Endothelial cell of umbilical vein (primary cell): ENCODE results near the gene TLR9. TPM values are rescaled to one million over a fixed set of nuclear protein-coding genes. Genes with fewer than 3 reads are reported as not detected.

Experiments used
- BruUV-seq: library from RNA; stranded (reverse); fragments of 400-500 nt; replicated peaks from 2 replicates; lab custom pipeline; 2021; lab: Mats Ljungman, UMichigan
- CTCF ChIA-PET: fragments of 300-600, 350-600 bp; sonication (Branson Sonifier 250); formaldehyde crosslinking; loops from one replicate; lab custom pipeline; 2021; ENCODE audit warnings: antibody characterized with exemption, inconsistent platforms; lab: Charles Lee
- POLR2A ChIA-PET: fragments of 300-600, 350-600 bp; sonication (Branson Sonifier 250); formaldehyde crosslinking; loops from one replicate; lab custom pipeline; 2021; ENCODE audit warnings: antibody characterized with exemption, inconsistent platforms; lab: Charles Lee
- DNase-seq: peaks from one replicate; pipeline ENCODE4 v3.0.0-alpha.2; 2011; ENCODE audit warnings: low read depth, low spot score
- FAIRE-seq: peaks from 2 replicates; lab custom pipeline; 2011; peaks lifted over from hg19 to GRCh38; lab: Jason Lieb, UNC
- H2AFZ ChIP-seq: 2 replicates; pipeline ENCODE4 v1.6.0; 2012; ENCODE audit warnings: low read depth, low read length, control low read depth, inconsistent platforms
- H3K27ac ChIP-seq: 2 replicates; pipeline ENCODE4 v1.5.1; 2011; ENCODE audit warnings: low read depth, mild to moderate bottlenecking, control low read depth, low read length, moderate library complexity; ENCODE audit not compliant: insufficient read depth
- H3K27me3 ChIP-seq, 2 experiments: 2 replicates each; pipeline versions ENCODE4 v1.6.0 to v1.6.1; 2011; ENCODE audit warnings: low read length in 2 of 2, mixed read lengths in 1 of 2; ENCODE audit not compliant: control insufficient read depth in 2 of 2, insufficient read depth in 2 of 2
- H3K36me3 ChIP-seq, 2 experiments: 2 replicates in 1 of 2; 3 replicates in 1 of 2; pipeline ENCODE4 v1.5.1; 2011; ENCODE audit warnings: low read length in 2 of 2, mild to moderate bottlenecking in 1 of 2, moderate library complexity in 1 of 2; ENCODE audit not compliant: control insufficient read depth in 2 of 2, insufficient read depth in 2 of 2; ENCODE audit errors: extremely low read depth in 1 of 2
- H3K4me1 ChIP-seq: 3 replicates; pipeline ENCODE4 v1.5.1; 2011; ENCODE audit warnings: mild to moderate bottlenecking, low read length; ENCODE audit not compliant: control insufficient read depth, insufficient read depth; ENCODE audit errors: extremely low read depth
- H3K4me2 ChIP-seq: 2 replicates; pipeline ENCODE4 v1.6.1; 2011; ENCODE audit warnings: low read length, control low read depth, mixed read lengths; ENCODE audit not compliant: insufficient read depth
- H3K4me3 ChIP-seq, 3 experiments: fragments of 200-600 bp in 1 of 3; sonication (generic), shearing (Covaris generic) in 1 of 3; replicated peaks in 1 of 3; 2 replicates each; pipeline ENCODE4 v1.5.1; 2011 to 2016; ENCODE audit warnings: control low read depth in 3 of 3, low read length in 3 of 3, mild to moderate bottlenecking in 2 of 3, inconsistent platforms in 1 of 3, low read depth in 1 of 3, moderate library complexity in 1 of 3; ENCODE audit not compliant: insufficient read depth in 1 of 3
- H3K79me2 ChIP-seq: 2 replicates; pipeline ENCODE4 v1.6.0; 2012; ENCODE audit warnings: low read length, inconsistent platforms; ENCODE audit not compliant: control insufficient read depth, insufficient read depth
- H3K9ac ChIP-seq: replicated peaks from 2 replicates; pipeline ENCODE3; 2011; ENCODE audit warnings: low read length, control low read depth; ENCODE audit not compliant: insufficient read depth; ENCODE audit errors: extremely low read depth
- H3K9me1 ChIP-seq: replicated peaks from 3 replicates; pipeline ENCODE4 v1.6.0; 2011; ENCODE audit warnings: mild to moderate bottlenecking, low read length; ENCODE audit not compliant: control insufficient read depth, insufficient read depth; ENCODE audit errors: extremely low read depth
- H3K9me3 ChIP-seq: replicated peaks from 2 replicates; pipeline ENCODE4 v1.5.1; 2012; ENCODE audit warnings: low read length, inconsistent platforms; ENCODE audit not compliant: control insufficient read depth, insufficient read depth
- H4K20me1 ChIP-seq: replicated peaks from 2 replicates; pipeline ENCODE3; 2011; ENCODE audit warnings: mild to moderate bottlenecking, low read length; ENCODE audit not compliant: control insufficient read depth, insufficient read depth; ENCODE audit errors: extremely low read depth
- CTCF ChIP-seq, 2 donors: IDR thresholded peaks; 1 replicate in 1 of 2; 2 replicates in 1 of 2; pipeline ENCODE4 v1.5.1; 2011; ENCODE audit warnings: low read length in 2 of 2, mild to moderate bottlenecking in 2 of 2, moderate library complexity in 2 of 2, control low read depth in 1 of 2, inconsistent platforms in 1 of 2, low read depth in 1 of 2; ENCODE audit not compliant: insufficient read depth in 1 of 2; ENCODE audit errors: extremely low read depth in 1 of 2
- EZH2 ChIP-seq: IDR thresholded peaks from 2 replicates; pipeline ENCODE4 v1.6.1; 2012; ENCODE audit warnings: borderline replicate concordance, low read depth, mild to moderate bottlenecking, moderate library complexity, low read length, inconsistent platforms; ENCODE audit not compliant: severe bottlenecking
- FOS ChIP-seq: IDR thresholded peaks from 2 replicates; pipeline ENCODE4 v1.6.1; 2011; ENCODE audit warnings: mild to moderate bottlenecking, low read length, moderate library complexity, borderline replicate concordance; ENCODE audit not compliant: insufficient read depth
- GATA2 ChIP-seq: IDR thresholded peaks from 2 replicates; pipeline ENCODE4 v1.7.0; 2011; ENCODE audit warnings: low read depth, mild to moderate bottlenecking, moderate library complexity, mixed read lengths, low read length; ENCODE audit not compliant: insufficient read length, insufficient read depth
- JUN ChIP-seq: IDR thresholded peaks from 2 replicates; pipeline ENCODE4 v1.6.1; 2011; ENCODE audit warnings: borderline replicate concordance, low read depth; ENCODE audit not compliant: insufficient read length, insufficient read depth
- MAX ChIP-seq: IDR thresholded peaks from 2 replicates; pipeline ENCODE4 v1.6.1; 2011; ENCODE audit not compliant: insufficient read depth, insufficient read length
- MYC ChIP-seq: IDR thresholded peaks from one replicate; pipeline ENCODE4 v1.6.1; 2011; ENCODE audit warnings: mild to moderate bottlenecking, low read depth, low read length
- POLR2A ChIP-seq: IDR thresholded peaks from 2 replicates; pipeline ENCODE4 v1.6.1; 2012; ENCODE audit warnings: low read depth, mild to moderate bottlenecking, control low read depth, low read length
- POLR2AphosphoS5 ChIP-seq: IDR thresholded peaks from 2 replicates; pipeline ENCODE4 v1.6.1; 2012; ENCODE audit warnings: low read depth, mild to moderate bottlenecking, control low read depth, low read length, moderate library complexity; ENCODE audit not compliant: insufficient read depth
- dilution Hi-C: fragments of 300-500 bp; cut with MboI; formaldehyde crosslinking; loops from one replicate; pipeline ENCODE4 v1.15.0; 2019; ENCODE audit warnings: low sequenced_read_pairs; ENCODE audit not compliant: extremely low pct_ligation_motif_present
- intact Hi-C: fragments of 100-400 bp; cut with micrococcal nuclease; formaldehyde crosslinking; loops from one replicate; pipeline ENCODE4 v1.10.0; 2022
- polyA plus RNA-seq, 4 experiments: library from polyadenylated mRNA; depleted of rRNA in 3 of 4; stranded (reverse) in 3 of 4; unstranded in 1 of 4; fragments of >200 nt; gene quantifications; 2 replicates each; pipeline versions ENCODE4 v1.2.1 to v1.2.3, GENCODE V29; 2011 to 2012; ENCODE audit warnings: missing spikeins in 1 of 4
- total RNA-seq: library from RNA; stranded (reverse); gene quantifications from 2 replicates; pipeline ENCODE4 v1.2.3, GENCODE V29; 2021

The TLR9 gene
- total and polyA plus RNA-seq, 2 donors (not counting 3 experiments of a cell fraction or from before 2014, with no cell fraction given): not detected

DNA sequence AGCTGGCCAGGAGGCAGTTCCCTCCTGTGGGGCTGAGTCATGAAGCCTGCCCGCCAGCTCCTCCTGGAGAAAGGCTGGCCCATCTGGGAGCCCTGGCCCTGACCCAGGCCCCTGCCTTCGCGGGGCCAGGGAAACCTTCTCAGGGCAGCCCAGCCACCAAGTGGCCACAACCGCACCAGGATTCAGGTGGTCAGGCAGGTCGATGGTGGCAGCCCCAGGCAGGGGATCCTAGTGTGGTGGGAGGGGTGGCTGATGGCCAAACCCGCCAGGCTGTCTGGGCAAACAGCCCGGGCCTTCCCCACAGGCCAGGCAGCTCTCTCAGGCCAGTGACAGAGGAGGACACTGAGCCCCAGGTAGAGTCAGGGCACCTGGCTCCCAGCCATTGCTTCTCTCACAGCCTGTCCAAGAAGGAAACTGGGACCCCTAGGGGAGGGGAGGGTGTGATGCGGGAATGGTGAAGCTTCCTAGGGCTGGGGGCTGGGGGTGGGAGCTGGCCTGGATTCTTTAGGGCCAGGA is 12.3 kb upstream of the TLR9 start:
- Histone ChIP-seq H3K4me1 (peaks cover 18% of the 10 kb centered on the region), H3K9me3 (no peaks in the 10 kb centered on the region), H3K4me2 (peak overlapping the region; percentile 32), H3K9ac (no peak overlapping the region), H3K9me1 (no peaks in the 10 kb centered on the region), H3K27me3 (no peaks in the 10 kb centered on the region), H4K20me1 (no peaks in the 10 kb centered on the region), H3K27ac (peak overlapping the region; percentile 80), H3K4me3 (peak overlapping the region in 2 of 3 experiments; percentile 7 to 66), H2AFZ (no peak overlapping the region), H3K79me2 (peaks cover 37% of the 10 kb centered on the region), H3K36me3 (peaks cover 0 to 2% of the 10 kb centered on the region in 2 experiments)
- no TSS peak for BruUV-seq
- peak; percentile 92 for FAIRE-seq
- dilution Hi-C loops (no loop called here), intact Hi-C loops (loop anchor here (1.0 to 5.0 kb wide), 4 partner anchors 17 to 210 kb away; partner anchors contain the start of gene SEMA3G)
- CTCF ChIA-PET: interaction anchor here (0.7 to 7.3 kb wide), 14 partner anchors 16 to 212 kb away, joined by 3 to 104 read pairs (median 4); partner anchors contain the start of genes GLYCTK, POC1A, TLR9 and WDR82
- peak; percentile 61 for DNase-seq
- POLR2A ChIA-PET: interaction anchor here (0.9 kb wide), 1 partner anchor 19 kb away, joined by 3 read pairs; no protein-coding TSS in a partner anchor
- TF ChIP-seq JUN (no peak), MYC (no peak), GATA2 (no peak), MAX (no peak), CTCF (IDR thresholded peaks at IDR 0.05; ENCODE audit: extremely low read depth in 1 of 2, insufficient read depth in 1 of 2, low read depth in 1 of 2, low read length in 2 of 2) (no peak), POLR2A (peak; percentile 16), POLR2AphosphoS5 (peak; percentile 39), FOS (peak; percentile 76), EZH2 (no peak)
